HuH-7 (cell line): ENCODE results near the gene BCAS1.

ENCODE experiments used
- DNase-seq: peaks from one replicate; pipeline ENCODE4 v3.0.0; 2011; ENCODE audit warnings: low spot score

The BCAS1 gene

GRCh38 chr20:53960579-53961272 is 109.7 kb downstream of the BCAS1 start:
- DNase-seq: no peak

DNA sequence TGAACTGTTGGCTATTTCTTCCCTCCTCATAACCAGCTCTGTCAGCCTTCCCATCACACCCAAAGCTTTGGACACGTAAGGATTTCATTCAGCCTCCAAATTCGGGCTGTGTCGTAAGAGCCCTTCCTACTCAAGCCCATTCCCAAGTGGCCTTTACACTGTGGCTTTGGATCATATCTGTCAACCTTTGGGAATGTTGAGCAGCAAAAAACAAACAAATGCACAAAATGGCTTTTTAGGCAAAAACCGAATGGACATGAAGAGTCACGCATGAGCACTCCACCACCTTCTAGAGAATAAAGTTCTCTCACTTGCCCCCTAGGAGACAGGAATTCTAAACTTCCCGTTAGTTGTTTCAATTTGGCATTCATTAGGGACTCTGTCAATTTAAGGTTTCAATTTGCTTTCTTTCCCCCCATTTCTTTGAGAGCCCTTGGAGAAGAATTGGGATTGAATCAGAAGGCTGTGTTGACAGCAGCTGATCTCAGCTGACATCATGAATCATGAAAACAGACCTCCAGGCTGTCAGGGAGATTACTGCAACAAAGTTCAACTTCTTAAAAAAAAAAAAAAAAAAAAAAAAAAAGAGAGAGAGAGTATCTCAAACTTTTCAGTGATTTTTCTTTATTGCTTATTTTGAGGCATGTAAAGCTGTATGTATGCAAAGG is 110.3 kb downstream of the BCAS1 start:
- no peak for DNase-seq

DNA sequence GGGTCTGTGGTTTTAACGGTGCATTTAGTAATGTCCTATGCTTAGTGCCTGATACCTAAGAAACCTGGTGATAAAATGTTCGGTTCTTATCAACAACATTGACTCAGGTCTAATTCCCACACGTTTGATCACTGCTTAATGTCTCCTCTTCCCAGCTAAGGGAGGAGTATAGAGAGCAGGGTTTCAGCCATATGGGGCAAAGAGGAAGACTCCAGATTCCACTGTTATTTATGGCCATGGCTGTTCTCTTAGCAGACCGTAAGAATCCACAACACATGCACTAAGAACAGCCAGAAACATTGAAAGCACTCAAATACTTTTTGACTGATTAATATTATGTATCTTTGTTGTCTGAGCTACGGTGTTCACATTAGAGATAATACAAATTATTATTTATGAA is 112.1 kb downstream of the BCAS1 start:
- DNase-seq: no peak

DNA sequence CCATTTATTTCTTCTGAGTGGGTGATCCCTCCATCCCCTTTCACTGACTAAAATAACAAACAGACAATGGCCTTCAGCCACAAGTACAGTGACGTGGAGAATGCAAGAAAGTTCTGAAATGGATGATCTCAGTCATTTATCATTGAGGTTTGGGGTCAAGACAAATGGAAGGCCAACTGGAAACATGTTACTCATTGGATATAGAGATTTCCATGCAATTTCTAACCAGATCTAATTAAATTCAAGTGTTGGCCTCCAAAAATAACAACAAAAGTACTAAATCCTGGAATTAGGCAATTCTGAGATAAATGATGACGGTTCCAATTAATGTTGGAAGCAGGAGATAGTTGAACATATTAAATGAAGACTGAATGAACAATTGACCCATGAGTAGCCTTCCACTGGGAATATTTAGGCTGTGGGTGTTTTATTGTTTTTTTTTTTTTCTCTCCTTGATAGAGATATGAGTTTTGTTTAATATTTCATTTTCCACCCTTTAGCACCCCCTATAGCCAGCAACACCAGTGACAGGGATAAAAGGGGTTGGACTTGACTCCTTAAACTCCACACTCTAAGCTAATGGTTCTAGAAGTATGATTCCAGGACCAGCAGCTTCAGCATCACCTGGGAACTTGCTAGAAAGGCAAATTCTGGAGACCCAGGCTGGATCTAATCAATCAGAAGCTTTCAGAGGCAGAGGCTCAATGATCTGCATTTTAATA is 112.8 kb downstream of the BCAS1 start:
- DNase-seq: no peak

DNA sequence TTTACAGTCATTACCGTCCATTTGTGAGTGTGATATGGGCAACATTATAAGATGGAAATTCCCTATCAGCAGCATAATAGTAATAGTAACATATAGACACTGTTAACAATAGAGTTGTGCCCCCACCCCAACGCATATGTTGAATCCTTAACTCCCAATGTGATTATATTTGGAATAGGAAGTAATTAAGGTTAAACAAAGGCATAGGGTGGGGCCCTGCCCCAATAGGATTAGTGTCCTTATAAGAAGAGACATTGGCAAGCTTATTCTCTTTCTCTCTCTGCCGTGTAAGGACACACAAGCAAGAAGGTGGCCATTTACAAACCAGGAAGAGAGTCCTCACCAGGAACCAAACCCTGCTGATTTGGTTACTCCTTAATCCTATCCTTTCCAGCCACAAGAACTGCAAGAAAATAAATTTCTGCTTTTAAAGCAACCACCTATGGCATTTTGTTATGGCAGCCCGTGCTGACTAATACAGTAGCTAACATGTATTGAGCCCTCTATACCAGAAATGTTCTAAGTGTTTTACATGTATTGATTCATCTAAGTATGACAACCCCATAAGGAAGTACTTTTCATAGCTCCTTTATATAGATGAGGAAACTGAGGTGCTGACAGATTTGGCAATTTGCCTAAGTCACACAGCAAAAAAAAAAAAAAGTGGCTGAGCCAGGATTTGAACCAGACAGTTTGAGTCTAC is 114.2 kb downstream of the BCAS1 start:
- DNase-seq: no peak

DNA sequence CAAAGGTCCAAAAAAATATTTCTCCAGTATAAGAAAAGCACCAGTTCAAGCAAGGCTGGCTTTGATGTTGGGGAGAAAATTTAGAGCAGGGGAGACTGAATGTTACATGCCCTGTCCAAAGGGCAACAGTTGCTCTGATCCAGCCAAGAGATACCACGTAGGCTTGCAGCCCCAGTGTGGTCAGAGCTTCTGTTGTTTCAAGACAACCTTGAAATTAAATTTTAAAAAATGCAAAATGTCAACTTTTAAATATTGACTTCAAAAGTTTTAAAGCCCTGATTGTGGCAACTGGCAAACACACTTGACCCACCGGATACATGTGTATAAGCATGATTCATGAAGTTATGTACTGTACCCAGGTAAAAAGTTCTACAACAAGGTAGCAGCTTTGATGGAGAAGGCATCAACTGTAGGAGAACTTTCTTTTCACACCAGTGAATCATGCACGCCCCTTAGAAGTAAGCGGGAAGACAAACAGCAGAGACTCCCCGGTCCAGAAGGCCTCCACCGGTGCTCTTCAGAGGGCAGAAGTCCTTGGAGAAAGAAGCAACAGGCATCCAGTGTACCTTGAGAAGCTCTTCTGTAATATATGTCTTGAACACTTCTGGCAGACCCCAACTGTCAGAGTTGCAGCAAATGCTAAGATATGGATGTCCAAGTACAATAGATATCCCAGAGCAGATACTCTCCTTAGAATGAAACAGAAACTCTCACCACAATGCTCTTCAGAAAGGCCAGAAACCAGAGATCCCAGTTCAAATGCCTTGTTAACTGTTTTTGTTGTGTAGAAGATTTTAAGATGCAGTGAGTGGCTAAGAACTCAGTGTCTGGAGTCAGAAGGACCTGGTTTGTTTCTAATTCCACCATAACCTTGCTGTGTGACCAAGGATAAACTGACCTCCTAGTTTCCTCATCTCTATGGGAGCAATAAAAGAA is 115.4 kb downstream of the BCAS1 start:
- no peak for DNase-seq

GRCh38 chr20:53952528-53953096 is 117.8 kb downstream of the BCAS1 start:
- DNase-seq: no peak

DNA sequence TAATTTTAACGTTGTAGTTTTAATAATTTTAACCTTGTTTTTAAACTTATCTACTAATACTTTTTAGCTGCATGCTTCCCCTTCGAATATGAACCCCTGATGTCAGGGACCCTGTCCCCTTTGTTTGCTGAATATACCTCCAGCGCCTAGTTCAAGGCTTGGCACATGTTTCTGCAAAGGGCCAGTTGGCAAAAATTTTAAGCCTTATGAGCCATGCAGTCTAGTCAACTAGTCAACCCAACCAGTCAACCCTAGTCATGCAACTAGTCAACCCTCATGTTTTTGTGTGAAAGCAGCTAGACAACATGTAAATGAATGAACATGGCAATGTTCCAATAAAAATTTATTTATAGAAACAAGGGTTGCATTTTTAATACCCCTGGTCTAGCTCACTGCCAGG is 119.8 kb downstream of the BCAS1 start:
- DNase-seq: no peak

GRCh38 chr20:53950031-53950430 is 120.4 kb downstream of the BCAS1 start:
- no peak for DNase-seq

DNA sequence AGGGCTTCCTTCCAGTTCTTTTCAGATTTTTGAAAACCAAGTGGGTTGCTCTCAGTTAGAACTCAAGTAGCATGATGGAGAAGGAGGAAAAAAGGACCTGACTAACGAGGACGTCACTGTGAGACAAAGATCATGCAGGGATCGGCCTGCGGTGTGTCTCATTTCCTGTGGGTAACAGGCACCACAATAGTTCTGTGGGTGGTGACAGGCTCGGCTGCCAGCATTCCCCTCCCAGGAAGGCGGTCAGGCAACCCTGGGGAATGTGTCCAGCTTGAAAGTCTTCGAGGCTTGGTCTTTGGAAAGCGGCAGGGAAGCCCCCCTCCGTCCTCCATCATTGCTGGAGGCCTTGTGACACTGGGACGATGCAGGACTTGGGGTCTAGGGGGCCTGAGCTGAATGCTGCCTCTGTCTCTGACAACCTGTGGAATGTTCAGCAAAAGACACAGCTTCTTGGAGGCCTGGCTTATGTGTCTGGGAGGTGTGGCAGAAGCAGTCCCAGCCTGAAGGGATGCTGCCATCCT is 121.0 kb downstream of the BCAS1 start:
- no peak for DNase-seq

- DNase-seq: no peak
Observed at GRCh38 chr20:53948383-53949318, 121.7 kb downstream of the BCAS1 start.

GRCh38 chr20:53947501-53948195 is 122.7 kb downstream of the BCAS1 start:
- DNase-seq: no peak

- DNase-seq: no peak
Observed at GRCh38 chr20:53946106-53946505, 124.3 kb downstream of the BCAS1 start.

DNA sequence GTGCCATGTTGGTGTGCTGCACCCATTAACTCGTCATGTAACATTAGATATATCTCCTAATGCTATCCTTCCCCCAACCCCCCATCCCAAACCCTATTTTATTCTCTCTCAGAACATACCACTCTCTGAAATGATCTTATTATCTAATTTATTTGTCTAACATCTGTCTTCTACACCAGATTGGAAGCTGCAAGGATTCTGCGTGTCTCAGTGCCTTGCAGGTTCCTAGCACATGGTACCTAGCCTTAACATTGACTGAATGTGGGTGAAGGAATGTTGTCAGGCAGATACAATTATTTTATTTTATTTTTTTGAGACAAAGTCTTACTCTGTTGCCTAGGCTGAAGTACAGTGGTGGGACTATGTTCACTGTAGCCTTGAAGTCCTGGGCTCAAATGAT is 124.9 kb downstream of the BCAS1 start:
- DNase-seq: no peak

DNA sequence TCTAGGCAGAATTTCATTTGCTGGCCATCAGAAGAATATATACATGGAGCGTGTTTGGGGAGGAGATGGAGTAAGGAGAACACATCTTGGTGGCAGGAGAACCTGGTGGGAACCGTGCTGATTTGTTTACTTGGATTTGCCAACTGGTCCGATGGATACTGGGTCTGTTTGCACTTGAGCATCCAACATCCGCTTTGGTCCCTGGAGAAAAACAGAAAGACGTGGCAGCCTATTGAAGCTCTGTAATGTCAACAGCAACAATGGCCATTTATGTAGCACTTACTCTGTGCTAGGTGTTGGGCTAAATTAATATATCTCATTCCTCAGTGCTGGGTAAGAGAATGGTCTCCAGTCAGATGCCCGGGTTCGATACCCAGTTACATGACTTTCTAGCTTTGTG is 125.6 kb downstream of the BCAS1 start:
- no peak for DNase-seq

- peak; percentile 23 for DNase-seq
Observed at GRCh38 chr20:53943522-53944291, 126.7 kb downstream of the BCAS1 start.

DNA sequence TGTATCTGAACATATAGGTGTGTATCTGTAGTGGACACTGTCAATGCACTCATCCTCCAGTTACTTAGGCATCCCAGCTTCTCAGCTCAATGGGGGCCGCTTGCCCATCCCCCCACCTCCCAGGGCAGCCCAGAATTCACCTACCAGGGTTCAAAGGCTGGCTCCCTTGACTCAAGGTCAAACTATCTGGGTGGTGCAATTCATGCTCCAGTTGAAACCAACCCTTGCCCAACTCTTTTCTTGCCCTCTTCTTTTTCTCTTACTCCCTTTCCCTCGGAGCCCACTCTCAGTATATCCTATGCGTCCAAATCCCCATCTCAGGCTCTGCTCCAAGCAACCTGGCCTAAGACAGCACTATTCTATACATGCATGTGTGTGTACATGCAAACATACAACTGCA is 127.4 kb downstream of the BCAS1 start:
- no peak for DNase-seq

DNA sequence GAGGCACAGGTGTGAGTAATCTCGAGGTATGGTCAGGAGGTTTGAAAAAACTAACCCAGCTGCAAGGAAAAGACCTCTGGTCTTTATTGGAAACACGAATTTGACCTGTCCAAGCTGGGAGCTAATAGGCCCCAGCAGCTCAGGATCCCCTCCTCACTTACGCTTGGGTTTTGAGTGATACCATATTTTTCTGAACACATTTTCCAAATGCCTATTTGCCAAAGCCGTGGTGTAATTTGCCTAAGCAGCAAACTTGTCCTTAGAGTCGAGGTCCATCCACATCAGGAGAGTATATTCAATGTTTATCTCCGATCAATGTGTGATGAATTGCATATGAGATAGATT is 128.0 kb downstream of the BCAS1 start:
- no peak for DNase-seq
